Measurements from ENCODE around the gene SPON1. TPM values are rescaled to one million over a fixed set of nuclear protein-coding genes. Genes with fewer than 3 reads are reported as not detected.

SPON1 gene
- polyA plus RNA-seq (2012; ENCODE audit: insufficient read length, low read depth), result 1.4 TPM

DNA sequence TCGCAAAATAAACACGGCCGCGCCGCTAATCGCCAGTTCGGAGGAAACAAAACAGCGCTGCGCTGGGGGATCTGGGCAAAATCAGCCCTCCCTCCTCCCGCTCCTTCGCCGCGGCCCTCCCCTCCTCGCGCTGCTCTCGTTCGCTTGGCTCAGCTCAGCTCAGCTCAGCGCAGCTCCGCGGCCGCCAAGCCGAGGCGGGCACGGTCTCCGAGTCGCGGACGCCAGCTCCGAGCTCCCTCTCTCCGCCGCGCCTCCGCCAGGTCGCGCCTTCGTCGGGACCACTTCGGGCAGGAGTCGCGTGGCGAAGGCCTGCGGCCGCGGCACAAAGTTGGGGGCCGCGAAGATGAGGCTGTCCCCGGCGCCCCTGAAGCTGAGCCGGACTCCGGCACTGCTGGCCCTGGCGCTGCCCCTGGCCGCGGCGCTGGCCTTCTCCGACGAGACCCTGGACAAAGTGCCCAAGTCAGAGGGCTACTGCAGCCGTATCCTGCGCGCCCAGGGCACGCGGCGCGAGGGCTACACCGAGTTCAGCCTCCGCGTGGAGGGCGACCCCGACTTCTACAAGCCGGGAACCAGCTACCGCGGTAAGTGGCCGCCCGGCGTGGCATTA lies at the start of gene SPON1:
SPON1 (plus strand) TSS at position 162 of the 607 bp plus-strand sequence; CDS start at position 344, 182 bp downstream.
- TF ChIP-seq POLR2AphosphoS5 (IDR thresholded peaks at IDR 0.05; ENCODE audit: low read depth, low read length) (no peak), TAF1 (IDR thresholded peaks at IDR 0.05; ENCODE audit: borderline replicate concordance, insufficient read depth, low read length) (no peak), SIN3A (IDR thresholded peaks at IDR 0.05; ENCODE audit: borderline replicate concordance, insufficient read depth, low read length) (no peak), FOXP2 (optimal IDR thresholded peaks at IDR 0.05; ENCODE audit: borderline replicate concordance, extremely low read depth, extremely low read length, insufficient read depth) (no peak), REST (IDR thresholded peaks at IDR 0.05; ENCODE audit: insufficient read depth in 1 of 2, low read depth in 2 of 2, low read length in 2 of 2) (no peak)

GRCh38 chr11:13917264-13917663 lies 45.3 kb upstream of the SPON1 start:
- TF ChIP-seq FOXP2 (optimal IDR thresholded peaks at IDR 0.05; ENCODE audit: borderline replicate concordance, extremely low read depth, extremely low read length, insufficient read depth) (no peak), SIN3A (IDR thresholded peaks at IDR 0.05; ENCODE audit: borderline replicate concordance, insufficient read depth, low read length) (no peak), TAF1 (IDR thresholded peaks at IDR 0.05; ENCODE audit: borderline replicate concordance, insufficient read depth, low read length) (no peak), POLR2AphosphoS5 (IDR thresholded peaks at IDR 0.05; ENCODE audit: low read depth, low read length) (no peak), REST (IDR thresholded peaks at IDR 0.05; ENCODE audit: insufficient read depth in 1 of 2, low read depth in 2 of 2, low read length in 2 of 2) (no peak)

DNA sequence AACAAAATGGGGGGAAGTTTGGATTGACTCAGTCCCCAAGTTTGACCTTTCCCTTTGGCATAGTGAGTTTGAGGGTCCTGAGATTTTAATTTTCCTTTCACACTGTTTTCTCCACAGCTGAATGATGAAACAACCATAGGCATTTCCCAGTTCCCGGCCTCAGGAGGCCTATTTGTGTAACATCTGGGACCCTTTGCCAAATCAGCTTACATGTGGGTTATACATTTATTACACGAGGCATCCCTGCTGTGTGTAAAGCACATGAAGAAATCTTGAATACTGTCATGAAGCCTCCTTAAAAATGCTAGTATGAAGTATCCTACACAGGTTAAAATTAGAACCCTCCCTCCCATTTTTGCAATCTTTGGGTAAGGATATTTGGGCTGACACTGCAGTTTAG lies 44.6 kb upstream of the SPON1 start:
- no peak for TF ChIP-seq SIN3A (IDR thresholded peaks at IDR 0.05; ENCODE audit: borderline replicate concordance, insufficient read depth, low read length)
- no peak for TF ChIP-seq FOXP2 (optimal IDR thresholded peaks at IDR 0.05; ENCODE audit: borderline replicate concordance, extremely low read depth, extremely low read length, insufficient read depth)
- no peak for TF ChIP-seq TAF1 (IDR thresholded peaks at IDR 0.05; ENCODE audit: borderline replicate concordance, insufficient read depth, low read length)
- no peak for TF ChIP-seq REST (IDR thresholded peaks at IDR 0.05; ENCODE audit: insufficient read depth in 1 of 2, low read depth in 2 of 2, low read length in 2 of 2)
- no peak for TF ChIP-seq POLR2AphosphoS5 (IDR thresholded peaks at IDR 0.05; ENCODE audit: low read depth, low read length)

DNA sequence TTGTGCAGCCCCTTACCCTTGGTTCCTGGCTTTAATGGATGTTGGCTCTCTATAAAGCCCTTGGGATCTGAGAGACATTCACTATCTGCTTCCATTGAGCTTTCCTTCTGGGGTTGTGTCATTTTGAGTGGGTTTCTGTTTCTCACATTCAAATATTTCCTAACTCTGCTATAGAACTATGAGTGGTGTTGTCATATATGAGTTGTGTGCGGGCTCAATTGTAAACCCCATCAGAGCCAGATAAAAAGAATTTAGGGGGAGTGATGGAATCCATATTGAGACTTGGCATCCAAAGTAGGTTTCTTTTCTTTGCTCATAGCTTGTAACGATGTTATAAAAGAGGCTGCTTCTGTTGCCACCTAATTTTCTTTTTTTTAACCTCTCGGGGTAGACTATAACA lies 41.8 kb upstream of the SPON1 start:
- TF ChIP-seq POLR2AphosphoS5 (IDR thresholded peaks at IDR 0.05; ENCODE audit: low read depth, low read length) (no peak), REST (IDR thresholded peaks at IDR 0.05; ENCODE audit: insufficient read depth in 1 of 2, low read depth in 2 of 2, low read length in 2 of 2) (no peak), TAF1 (IDR thresholded peaks at IDR 0.05; ENCODE audit: borderline replicate concordance, insufficient read depth, low read length) (no peak), FOXP2 (optimal IDR thresholded peaks at IDR 0.05; ENCODE audit: borderline replicate concordance, extremely low read depth, extremely low read length, insufficient read depth) (no peak), SIN3A (IDR thresholded peaks at IDR 0.05; ENCODE audit: borderline replicate concordance, insufficient read depth, low read length) (no peak)

Measured in PFSK-1 (cell line).